ENCODE data around the gene SERBP1.
A peak's percentile ranks its signal among the peaks of the same experiment; 100 is the strongest.

The SERBP1 gene

DNA sequence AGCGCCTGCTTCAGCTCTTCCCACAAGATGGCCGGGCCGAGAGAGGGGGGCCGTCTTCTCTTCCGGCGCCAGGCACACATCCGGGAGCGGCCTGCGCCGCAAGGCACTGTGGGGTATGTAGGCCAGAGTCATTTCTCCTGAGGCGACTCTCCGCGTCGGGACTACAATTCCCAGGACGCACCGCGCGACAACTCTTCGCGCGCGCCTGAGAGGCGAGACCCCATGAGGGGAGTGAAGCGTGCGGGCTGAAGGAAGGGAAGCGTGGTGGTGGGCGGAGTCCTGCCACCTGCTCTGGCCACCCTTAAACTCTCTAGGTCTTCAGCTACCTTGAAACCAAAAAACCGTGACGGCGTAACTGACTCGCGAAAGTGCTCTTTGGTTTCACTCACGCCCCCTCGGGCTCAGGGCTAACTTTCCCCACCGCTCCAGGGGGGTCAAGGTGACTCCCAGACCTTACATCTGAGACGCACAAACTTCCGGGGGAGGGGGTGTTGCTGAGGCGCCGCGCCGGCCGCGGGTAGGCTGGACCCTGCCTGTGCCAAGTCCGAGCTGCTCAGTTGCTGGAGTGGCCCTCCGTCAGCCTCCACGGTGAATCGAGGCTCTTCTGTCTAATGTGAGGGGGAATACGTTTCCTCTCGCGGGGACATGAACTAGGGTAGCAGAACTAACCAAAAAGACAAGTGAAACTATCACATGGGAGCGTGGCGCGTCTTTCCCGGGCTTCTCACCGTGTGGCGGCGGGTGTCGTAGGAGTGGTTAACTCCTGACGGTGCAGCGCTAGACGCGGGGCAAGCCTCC, at the start of gene SERBP1:
Gene SERBP1, minus strand, starts transcription at position 45 of the 798 bp plus-strand sequence. CDS start 102 bp downstream, outside the sequence.
- TF ChIP-seq ZFX (IDR thresholded peaks at IDR 0.05; ENCODE audit: borderline replicate concordance): no peak
- TF ChIP-seq, protein P1, sequence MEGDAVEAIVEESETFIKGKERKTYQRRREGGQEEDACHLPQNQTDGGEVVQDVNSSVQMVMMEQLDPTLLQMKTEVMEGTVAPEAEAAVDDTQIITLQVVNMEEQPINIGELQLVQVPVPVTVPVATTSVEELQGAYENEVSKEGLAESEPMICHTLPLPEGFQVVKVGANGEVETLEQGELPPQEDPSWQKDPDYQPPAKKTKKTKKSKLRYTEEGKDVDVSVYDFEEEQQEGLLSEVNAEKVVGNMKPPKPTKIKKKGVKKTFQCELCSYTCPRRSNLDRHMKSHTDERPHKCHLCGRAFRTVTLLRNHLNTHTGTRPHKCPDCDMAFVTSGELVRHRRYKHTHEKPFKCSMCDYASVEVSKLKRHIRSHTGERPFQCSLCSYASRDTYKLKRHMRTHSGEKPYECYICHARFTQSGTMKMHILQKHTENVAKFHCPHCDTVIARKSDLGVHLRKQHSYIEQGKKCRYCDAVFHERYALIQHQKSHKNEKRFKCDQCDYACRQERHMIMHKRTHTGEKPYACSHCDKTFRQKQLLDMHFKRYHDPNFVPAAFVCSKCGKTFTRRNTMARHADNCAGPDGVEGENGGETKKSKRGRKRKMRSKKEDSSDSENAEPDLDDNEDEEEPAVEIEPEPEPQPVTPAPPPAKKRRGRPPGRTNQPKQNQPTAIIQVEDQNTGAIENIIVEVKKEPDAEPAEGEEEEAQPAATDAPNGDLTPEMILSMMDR (IDR thresholded peaks at IDR 0.05): no peak
- peak within 1 kb of the TSS; percentile 96 for H3K27ac ChIP-seq

DNA sequence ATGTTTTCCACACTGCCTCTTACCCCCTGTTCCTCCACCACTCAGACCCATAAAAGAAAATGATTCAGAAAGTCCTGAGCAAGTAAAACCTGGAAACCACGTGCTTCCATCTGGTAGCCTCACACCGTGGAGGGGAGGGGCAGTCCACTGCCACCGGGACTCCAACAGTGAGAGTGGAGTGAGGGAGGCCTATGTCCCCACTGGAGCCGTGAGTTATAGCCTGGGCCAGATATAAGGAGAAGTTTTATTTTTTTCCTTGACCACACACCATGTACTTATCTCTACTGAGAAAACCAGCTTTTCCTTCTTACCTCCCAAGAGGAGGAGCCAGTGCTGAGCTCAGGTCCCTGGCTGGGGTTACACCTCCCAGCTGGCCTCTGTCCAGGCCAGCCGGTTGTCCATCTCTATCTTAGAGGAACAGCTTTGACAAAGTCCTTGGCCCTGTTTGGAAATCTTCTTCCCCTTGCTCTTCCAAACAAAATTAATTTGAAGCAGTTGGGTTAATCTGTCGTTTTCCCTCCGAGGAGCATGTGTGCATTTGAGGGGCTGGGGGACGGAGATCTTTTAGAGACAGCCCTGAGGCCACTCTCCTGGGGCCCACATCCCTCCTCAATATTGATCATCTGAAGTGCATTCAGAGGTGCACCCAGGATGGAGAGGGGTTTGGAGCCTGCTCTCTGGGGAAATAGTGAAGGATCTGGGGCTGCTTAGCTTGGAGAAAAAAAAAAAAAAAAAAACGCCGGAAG, 49.1 kb upstream of the SERBP1 start:
- no peak for TF ChIP-seq ZFX (IDR thresholded peaks at IDR 0.05; ENCODE audit: borderline replicate concordance)
- TF ChIP-seq, protein P1 (IDR thresholded peaks at IDR 0.05): no peak
- no peak overlapping the region for H3K27ac ChIP-seq

DNA sequence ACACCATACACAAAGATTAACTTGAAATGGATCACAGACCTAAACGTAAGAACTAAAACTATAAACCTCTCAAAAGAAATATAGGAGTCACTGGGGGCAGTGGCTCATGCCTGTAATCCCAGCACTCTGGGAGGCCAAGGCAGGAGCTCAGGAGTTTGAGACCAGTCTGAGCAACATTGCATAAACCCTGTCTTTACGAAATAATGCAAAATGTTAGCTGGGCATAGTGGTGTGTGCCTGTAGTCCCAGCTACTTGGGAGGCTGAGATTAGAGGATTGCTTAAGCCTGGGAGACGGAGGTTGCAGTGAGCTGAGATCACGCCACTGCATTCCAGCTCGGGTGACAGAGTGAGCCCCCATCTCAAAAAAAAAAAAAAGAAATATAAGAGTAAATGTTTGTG, 46.7 kb upstream of the SERBP1 start:
- no peak overlapping the region for H3K27ac ChIP-seq
- TF ChIP-seq, protein P1 (IDR thresholded peaks at IDR 0.05): no peak
- no peak for TF ChIP-seq ZFX (IDR thresholded peaks at IDR 0.05; ENCODE audit: borderline replicate concordance)

DNA sequence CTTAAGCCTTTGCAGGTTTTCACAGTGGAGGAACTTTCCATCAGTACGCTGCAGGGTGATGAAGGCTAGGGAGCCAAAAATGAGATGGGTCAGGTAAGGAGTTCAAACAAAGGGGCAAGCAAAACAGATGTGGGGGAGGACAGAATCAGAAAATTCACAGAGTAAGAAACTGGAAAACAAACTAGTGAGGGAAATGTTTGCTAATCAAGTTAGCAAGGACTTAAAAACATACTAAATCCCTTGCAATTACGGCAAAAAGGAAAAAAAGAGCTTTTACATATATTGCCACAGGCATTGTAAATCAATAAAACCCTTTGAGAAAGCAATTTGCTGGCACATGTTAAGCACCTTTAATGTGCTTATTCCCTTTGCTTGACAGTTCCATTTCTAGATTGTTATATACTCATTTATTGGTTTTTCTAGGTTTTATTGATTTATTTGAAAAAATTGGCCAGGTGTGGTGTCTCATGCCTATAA, 45.8 kb upstream of the SERBP1 start:
- H3K27ac ChIP-seq: no peak overlapping the region
- no peak for TF ChIP-seq ZFX (IDR thresholded peaks at IDR 0.05; ENCODE audit: borderline replicate concordance)
- TF ChIP-seq, protein P1 (IDR thresholded peaks at IDR 0.05): no peak

DNA sequence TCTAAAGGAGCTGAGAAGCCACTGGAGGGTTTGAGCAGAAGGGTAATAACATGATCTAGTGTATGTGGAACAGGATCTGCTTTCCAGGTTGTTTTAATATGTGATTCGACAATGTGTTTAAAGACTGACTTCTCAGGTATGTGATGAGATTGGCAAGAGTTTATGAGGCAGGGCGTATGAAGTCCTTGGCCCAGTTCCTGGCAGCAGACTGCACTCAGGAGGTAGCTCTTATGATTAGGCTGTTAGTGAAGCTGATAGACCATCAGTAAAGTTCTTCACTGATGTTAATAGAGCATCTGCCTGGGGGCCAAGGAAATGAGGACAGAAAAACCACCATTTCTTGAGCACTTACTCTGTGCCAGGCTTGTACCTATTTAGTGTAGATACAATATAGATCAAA, 41.9 kb upstream of the SERBP1 start:
- TF ChIP-seq, protein P1 (IDR thresholded peaks at IDR 0.05): no peak
- TF ChIP-seq ZFX (IDR thresholded peaks at IDR 0.05; ENCODE audit: borderline replicate concordance): no peak
- H3K27ac ChIP-seq: no peak overlapping the region

DNA sequence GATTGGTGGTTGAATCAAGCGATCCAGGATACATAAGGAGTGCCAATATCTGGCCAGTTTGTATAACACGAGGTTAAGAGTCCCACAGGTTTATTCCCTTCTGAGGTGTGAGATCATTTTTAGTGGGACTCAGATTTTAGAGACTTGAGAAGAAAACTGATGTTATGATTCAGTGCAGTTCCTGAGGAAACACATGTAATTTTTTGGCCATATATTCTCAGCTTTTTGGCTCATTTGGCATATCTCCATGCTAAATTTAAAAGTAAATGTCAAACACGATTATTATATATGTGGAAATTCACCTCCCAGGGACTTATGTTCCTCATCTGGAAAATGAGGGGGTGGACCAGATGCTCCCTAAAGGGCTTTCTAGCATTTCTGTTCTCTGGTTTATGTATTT, 39.2 kb upstream of the SERBP1 start:
- no peak overlapping the region for H3K27ac ChIP-seq
- TF ChIP-seq ZFX (IDR thresholded peaks at IDR 0.05; ENCODE audit: borderline replicate concordance): no peak
- TF ChIP-seq, protein P1 (IDR thresholded peaks at IDR 0.05): no peak

All from 22Rv1 (cell line).